GM18505 (cell line): ENCODE results near the gene MED23.

Source experiments
- ATAC-seq: cut with Tn5 transposase; IDR thresholded peaks from one replicate; pipeline ENCODE4 v1.9.1; 2021; ENCODE audit not compliant: unreplicated experiment
- POLR2A ChIP-seq: IDR thresholded peaks from 4 replicates; pipeline ENCODE4 v1.6.1; 2011; ENCODE audit warnings: borderline replicate concordance; ENCODE audit not compliant: insufficient read depth, insufficient read length; ENCODE audit errors: extremely low read depth

MED23 gene

GRCh38 chr6:131644921-131645320 lies 16.9 kb upstream of the MED23 start:
- no peak for ATAC-seq
- no peak for TF ChIP-seq POLR2A

GRCh38 chr6:131643855-131644460 lies 15.9 kb upstream of the MED23 start:
- ATAC-seq = no peak
- no peak for TF ChIP-seq POLR2A

- TF ChIP-seq POLR2A = no peak
- ATAC-seq = no peak
These were observed 15.1 kb upstream of the MED23 start for GRCh38 chr6:131642987-131643611.

- ATAC-seq = no peak
- no peak for TF ChIP-seq POLR2A
These were observed 14.5 kb upstream of the MED23 start for GRCh38 chr6:131642565-131642964.

GRCh38 chr6:131641554-131641953 lies 13.5 kb upstream of the MED23 start:
- no peak for ATAC-seq
- TF ChIP-seq POLR2A = no peak

- no peak for TF ChIP-seq POLR2A
- no peak for ATAC-seq
These were observed 12.5 kb upstream of the MED23 start for GRCh38 chr6:131640576-131640975.

- no peak for ATAC-seq
- no peak for TF ChIP-seq POLR2A
These were observed 12.1 kb upstream of the MED23 start for GRCh38 chr6:131640100-131640499.

GRCh38 chr6:131638013-131638412 lies 10.0 kb upstream of the MED23 start:
- ATAC-seq = no peak
- TF ChIP-seq POLR2A = no peak

GRCh38 chr6:131636880-131637792 lies 9.1 kb upstream of the MED23 start, which contains the start of gene ENPP3:
Gene ENPP3, plus strand, starts transcription at chr6:131637302. Its CDS starts 83 bp downstream, at chr6:131637385.
- no peak for ATAC-seq
- no peak for TF ChIP-seq POLR2A

- no peak for TF ChIP-seq POLR2A
- ATAC-seq = peak; percentile 93
These were observed 7.6 kb upstream of the MED23 start for GRCh38 chr6:131635384-131636340.

GRCh38 chr6:131631625-131632289 lies 3.7 kb upstream of the MED23 start:
- no peak for ATAC-seq
- no peak for TF ChIP-seq POLR2A

GRCh38 chr6:131629651-131630050 lies 1.6 kb upstream of the MED23 start:
- TF ChIP-seq POLR2A = no peak
- ATAC-seq = no peak

GRCh38 chr6:131628726-131629125 lies 684 bp upstream of the MED23 start:
- no peak for TF ChIP-seq POLR2A
- no peak for ATAC-seq

GRCh38 chr6:131615275-131615674 lies 12.8 kb downstream of the MED23 start:
- TF ChIP-seq POLR2A = no peak
- ATAC-seq = no peak
